Measurements from ENCODE around the gene PAX5. TPM values are rescaled to one million over a fixed set of nuclear protein-coding genes. Genes with fewer than 3 reads are reported as not detected.

The PAX5 gene
- total RNA-seq, 1 experiment from 2014 or later = 0.39 TPM

- no peak overlapping the region for H2BK12ac ChIP-seq (ENCODE audit: insufficient read length, low read depth, low read length)
- no peaks in the 10 kb centered on the region for H4K20me1 ChIP-seq (ENCODE audit: control insufficient read depth, insufficient read depth, insufficient read length)
- H3K23ac ChIP-seq (ENCODE audit: insufficient read length, low read depth, low read length) = no peak overlapping the region
- no peak overlapping the region for H2BK120ac ChIP-seq (ENCODE audit: low read depth, low read length, poor library complexity, severe bottlenecking)
- H4K91ac ChIP-seq (ENCODE audit: insufficient read length, low read depth, low read length) = no peak overlapping the region
- H3K9ac ChIP-seq (ENCODE audit: extremely low read depth, insufficient read length, low read length) = no peak overlapping the region
- H2AFZ ChIP-seq (ENCODE audit: low read length) = no peak overlapping the region
- H3K9me3 ChIP-seq (ENCODE audit: control insufficient read depth, low read depth, low read length) = no peaks in the 10 kb centered on the region
- H3K79me1 ChIP-seq (ENCODE audit: insufficient read depth, low read depth, low read length, poor library complexity, severe bottlenecking) = no peaks in the 10 kb centered on the region
- H3K14ac ChIP-seq (ENCODE audit: insufficient read depth, low read length) = no peak overlapping the region; the same call in 1 of the 2 replicates
- no peaks in the 10 kb centered on the region for H3K27me3 ChIP-seq (ENCODE audit: insufficient read depth, low read length)
- no peak overlapping the region for H4K8ac ChIP-seq (replicated peaks; ENCODE audit: insufficient read length, low read depth, low read length)
- H3K79me2 ChIP-seq (ENCODE audit: insufficient read depth, low read length) = no peaks in the 10 kb centered on the region
- H3K18ac ChIP-seq (ENCODE audit: insufficient read length, low read depth, low read length) = no peak overlapping the region
- TF ChIP-seq CTCF (conservative IDR thresholded peaks at IDR 0.05) = no peak
- H2BK20ac ChIP-seq (ENCODE audit: low read depth, low read length, poor library complexity, severe bottlenecking) = no peak overlapping the region
- H3K27ac ChIP-seq (ENCODE audit: insufficient read length, low read depth, low read length) = no peak overlapping the region
- no CpG with 5 or more reads among the region's 13 CpGs for WGBS (ENCODE audit: extremely low coverage, insufficient read length, low lambda C conversion rate)
- Mint-ChIP-seq H3K36me3 (ENCODE audit: insufficient read depth in 1 of 3, low read depth in 3 of 3) (no peaks in the 10 kb centered on the region), H3K4me3 (no peak overlapping the region; a peak in 1 of 5 replicates), H3K27me3 (ENCODE audit: low read depth) (peaks cover 3% of the 10 kb centered on the region; the same call in 1 of the 2 replicates), H3K9me3 (no peaks in the 10 kb centered on the region), H3K4me1 (peaks cover 14 to 18% of the 10 kb centered on the region in 2 experiments), H3K27ac (no peak overlapping the region)
- H3K4ac ChIP-seq (ENCODE audit: low read depth, low read length) = no peak overlapping the region
- H3K4me1 ChIP-seq (ENCODE audit: insufficient read depth, low read length) = peaks cover 3% of the 10 kb centered on the region; the same call in 1 of the 2 replicates
- H2BK15ac ChIP-seq (ENCODE audit: low read depth, low read length) = no peak overlapping the region
- H3K23me2 ChIP-seq (ENCODE audit: insufficient read length, low read depth, low read length, poor library complexity, severe bottlenecking) = no peaks in the 10 kb centered on the region
- H2BK5ac ChIP-seq (ENCODE audit: insufficient read length, low read length) = no peak overlapping the region
- H2AK5ac ChIP-seq (ENCODE audit: insufficient read length, low read length) = no peak overlapping the region
- H3K4me2 ChIP-seq (ENCODE audit: insufficient read depth, insufficient read length, low read length) = no peak overlapping the region
- H4K5ac ChIP-seq (ENCODE audit: insufficient read length, low read depth, low read length) = no peak overlapping the region
- H3K56ac ChIP-seq (ENCODE audit: insufficient read length, low read depth, low read length) = no peak overlapping the region
- no peak for DNase-seq
- no peak overlapping the region for H3T11ph ChIP-seq (ENCODE audit: low read length)
Measured at GRCh38 chr9:36948051-36948450, 86.0 kb downstream of the PAX5 start.
